Measurements from ENCODE around the gene ZNF792. TPM values are rescaled to one million over a fixed set of nuclear protein-coding genes. Genes with fewer than 3 reads are reported as not detected.

The ZNF792 gene
- total and polyA plus RNA-seq, 2 donors (not counting 1 experiment from before 2014, with no cell fraction given), result 3.8 to 11.2 TPM

GRCh38 chr19:34953092-34953491, 10.9 kb downstream of the ZNF792 start:
- no peak overlapping the region for H3K4me2 ChIP-seq (replicated peaks; ENCODE audit: low read depth, low read length, poor library complexity, severe bottlenecking)
- TF ChIP-seq EZH2 (IDR thresholded peaks at IDR 0.05; ENCODE audit: borderline replicate concordance, insufficient read depth, low read depth, low read length, poor library complexity, severe bottlenecking), result no peak
- TF ChIP-seq, protein P1, sequence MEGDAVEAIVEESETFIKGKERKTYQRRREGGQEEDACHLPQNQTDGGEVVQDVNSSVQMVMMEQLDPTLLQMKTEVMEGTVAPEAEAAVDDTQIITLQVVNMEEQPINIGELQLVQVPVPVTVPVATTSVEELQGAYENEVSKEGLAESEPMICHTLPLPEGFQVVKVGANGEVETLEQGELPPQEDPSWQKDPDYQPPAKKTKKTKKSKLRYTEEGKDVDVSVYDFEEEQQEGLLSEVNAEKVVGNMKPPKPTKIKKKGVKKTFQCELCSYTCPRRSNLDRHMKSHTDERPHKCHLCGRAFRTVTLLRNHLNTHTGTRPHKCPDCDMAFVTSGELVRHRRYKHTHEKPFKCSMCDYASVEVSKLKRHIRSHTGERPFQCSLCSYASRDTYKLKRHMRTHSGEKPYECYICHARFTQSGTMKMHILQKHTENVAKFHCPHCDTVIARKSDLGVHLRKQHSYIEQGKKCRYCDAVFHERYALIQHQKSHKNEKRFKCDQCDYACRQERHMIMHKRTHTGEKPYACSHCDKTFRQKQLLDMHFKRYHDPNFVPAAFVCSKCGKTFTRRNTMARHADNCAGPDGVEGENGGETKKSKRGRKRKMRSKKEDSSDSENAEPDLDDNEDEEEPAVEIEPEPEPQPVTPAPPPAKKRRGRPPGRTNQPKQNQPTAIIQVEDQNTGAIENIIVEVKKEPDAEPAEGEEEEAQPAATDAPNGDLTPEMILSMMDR (IDR thresholded peaks at IDR 0.05), result no peak
- peaks cover 3 to 12% of the 10 kb centered on the region in 2 experiments for H3K36me3 ChIP-seq (replicated peaks in 1 of 2; ENCODE audit: control extremely low read depth in 1 of 2, control insufficient read depth in 1 of 2, extremely low read depth in 1 of 2, insufficient read depth in 2 of 2, low read length in 1 of 2)
- H2AFZ ChIP-seq (ENCODE audit: insufficient read depth, low read depth, low read length, poor library complexity, severe bottlenecking), result no peak overlapping the region
- no peak overlapping the region for H3K27ac ChIP-seq (ENCODE audit: low read length in 2 of 2)
- H3K4me3 Mint-ChIP-seq, result no peak overlapping the region
- intact Hi-C loops (cut with micrococcal nuclease), result no loop called here
- ChIA-PET POLR2A (no interaction called here), CTCF (interaction anchor here (1.8 kb wide), 1 partner anchor 20 kb away, joined by 5 read pairs; no protein-coding TSS in a partner anchor)
- no peaks in the 10 kb centered on the region for H3K4me1 Mint-ChIP-seq
- peaks cover 24% of the 10 kb centered on the region for H3K9me3 Mint-ChIP-seq (ENCODE audit: insufficient read depth)
- no peak for DNase-seq
- H3K4me1 ChIP-seq (ENCODE audit: control insufficient read depth in 2 of 2, insufficient read depth in 2 of 2, low read length in 2 of 2), result no peaks in the 10 kb centered on the region
- no peaks in the 10 kb centered on the region for H3K27me3 Mint-ChIP-seq
- H3K27ac Mint-ChIP-seq, result no peak overlapping the region
- H3K9ac ChIP-seq (ENCODE audit: low read length), result no peak overlapping the region
- ATAC-seq (ENCODE audit: low read depth), result no peak
- H3K27me3 ChIP-seq (replicated peaks in 1 of 4; ENCODE audit: control extremely low read depth in 1 of 4, control insufficient read depth in 3 of 4, insufficient read depth in 4 of 4, low read length in 3 of 4), result no peaks in the 10 kb centered on the region
- H4K20me1 ChIP-seq (ENCODE audit: control insufficient read depth, insufficient read depth, low read length, poor library complexity, severe bottlenecking), result no peaks in the 10 kb centered on the region
- no peak overlapping the region for H3K4me3 ChIP-seq (ENCODE audit: control extremely low read depth in 1 of 5, extremely low read depth in 1 of 5, insufficient read depth in 1 of 5, low read depth in 2 of 5, low read length in 4 of 5)
- no peaks in the 10 kb centered on the region for H3K79me2 ChIP-seq (ENCODE audit: control insufficient read depth, insufficient read depth, low read length)
- H3K9me3 ChIP-seq (ENCODE audit: control extremely low read depth in 1 of 3, control insufficient read depth in 2 of 3, insufficient read depth in 1 of 3, low read length in 2 of 3), result peaks cover 7 to 42% (median 37%) of the 10 kb centered on the region in 3 donors

- ATAC-seq (ENCODE audit: low read depth) (no peak), DNase-seq (no peak)
- Mint-ChIP-seq H3K4me1 (no peaks in the 10 kb centered on the region), H3K27ac (no peak overlapping the region), H3K4me3 (no peak overlapping the region), H3K27me3 (no peaks in the 10 kb centered on the region), H3K9me3 (ENCODE audit: insufficient read depth) (peaks cover 19% of the 10 kb centered on the region)
- no peak overlapping the region for H3K4me2 ChIP-seq (replicated peaks; ENCODE audit: low read depth, low read length, poor library complexity, severe bottlenecking)
- no peaks in the 10 kb centered on the region for H4K20me1 ChIP-seq (ENCODE audit: control insufficient read depth, insufficient read depth, low read length, poor library complexity, severe bottlenecking)
- peaks cover 0 to 10% of the 10 kb centered on the region in 2 experiments for H3K36me3 ChIP-seq (replicated peaks in 1 of 2; ENCODE audit: control extremely low read depth in 1 of 2, control insufficient read depth in 1 of 2, extremely low read depth in 1 of 2, insufficient read depth in 2 of 2, low read length in 1 of 2)
- H3K9ac ChIP-seq (ENCODE audit: low read length), result no peak overlapping the region
- ChIA-PET CTCF (no interaction called here), POLR2A (no interaction called here)
- 100% methylated on average over 9 of the region's 13 CpGs for WGBS (ENCODE audit: insufficient coverage)
- H3K27me3 ChIP-seq (replicated peaks in 1 of 4; ENCODE audit: control extremely low read depth in 1 of 4, control insufficient read depth in 3 of 4, insufficient read depth in 4 of 4, low read length in 3 of 4), result no peaks in the 10 kb centered on the region
- no peaks in the 10 kb centered on the region for H3K4me1 ChIP-seq (ENCODE audit: control insufficient read depth in 2 of 2, insufficient read depth in 2 of 2, low read length in 2 of 2)
- no peak overlapping the region for H3K4me3 ChIP-seq (ENCODE audit: control extremely low read depth in 1 of 5, extremely low read depth in 1 of 5, insufficient read depth in 1 of 5, low read depth in 2 of 5, low read length in 4 of 5)
- intact Hi-C loops (cut with micrococcal nuclease), result no loop called here
- no peaks in the 10 kb centered on the region for H3K79me2 ChIP-seq (ENCODE audit: control insufficient read depth, insufficient read depth, low read length)
- no peak overlapping the region for H2AFZ ChIP-seq (ENCODE audit: insufficient read depth, low read depth, low read length, poor library complexity, severe bottlenecking)
- peaks cover 13 to 36% (median 13%) of the 10 kb centered on the region in 3 donors for H3K9me3 ChIP-seq (ENCODE audit: control extremely low read depth in 1 of 3, control insufficient read depth in 2 of 3, insufficient read depth in 1 of 3, low read length in 2 of 3)
- no peak overlapping the region for H3K27ac ChIP-seq (ENCODE audit: low read length in 2 of 2)
- TF ChIP-seq, protein P1 (IDR thresholded peaks at IDR 0.05), result no peak
- no peak for TF ChIP-seq EZH2 (IDR thresholded peaks at IDR 0.05; ENCODE audit: borderline replicate concordance, insufficient read depth, low read depth, low read length, poor library complexity, severe bottlenecking)
Measured at GRCh38 chr19:34943861-34944573, 20.0 kb downstream of the ZNF792 start.

Measured in B cell (primary cell).